Stimulated activated CD8-positive, alpha-beta memory T cell treated with anti-CD3 and anti-CD28 coated beads, Interleukin-15, amount 100 ng/mL, for 48 hours (primary cell): Measurements from ENCODE around the gene SERPINA9.

ENCODE experiments used
- DNase-seq, 2 donors: peaks; one replicate each; pipeline ENCODE4 v3.0.0-alpha.2; 2020; ENCODE audit warnings: low read depth in 2 of 2

Gene SERPINA9

GRCh38 chr14:94462219-94462551 is 13.8 kb downstream of the SERPINA9 start:
- no peak for DNase-seq

GRCh38 chr14:94461526-94462218 is 14.3 kb downstream of the SERPINA9 start:
- DNase-seq, result no peak

GRCh38 chr14:94460631-94461416 is 15.2 kb downstream of the SERPINA9 start:
- DNase-seq, result no peak

GRCh38 chr14:94458558-94459205 is 17.3 kb downstream of the SERPINA9 start:
- DNase-seq, result no peak

- DNase-seq, result no peak
Measured at GRCh38 chr14:94458096-94458495, 17.9 kb downstream of the SERPINA9 start.

- no peak for DNase-seq
Measured at GRCh38 chr14:94455928-94456327, 20.1 kb downstream of the SERPINA9 start.

- no peak for DNase-seq
Measured at GRCh38 chr14:94451826-94452225, 24.2 kb downstream of the SERPINA9 start.

- DNase-seq, result no peak
Measured at GRCh38 chr14:94451091-94451771, 24.8 kb downstream of the SERPINA9 start.

GRCh38 chr14:94450722-94451090 is 25.3 kb downstream of the SERPINA9 start:
- DNase-seq, result no peak

GRCh38 chr14:94449930-94450329 is 26.1 kb downstream of the SERPINA9 start:
- no peak for DNase-seq

GRCh38 chr14:94448071-94448808 is 27.8 kb downstream of the SERPINA9 start:
- no peak for DNase-seq

GRCh38 chr14:94447206-94447605 is 28.8 kb downstream of the SERPINA9 start:
- DNase-seq, result no peak

GRCh38 chr14:94446126-94446525 is 29.9 kb downstream of the SERPINA9 start:
- no peak for DNase-seq

GRCh38 chr14:94445003-94445402 is 31.0 kb downstream of the SERPINA9 start:
- no peak for DNase-seq

- no peak for DNase-seq
Measured at GRCh38 chr14:94441531-94442205, 34.3 kb downstream of the SERPINA9 start.

- no peak for DNase-seq
Measured at GRCh38 chr14:94441130-94441529, 34.9 kb downstream of the SERPINA9 start.

- no peak for DNase-seq
Measured at GRCh38 chr14:94439453-94440057, 36.4 kb downstream of the SERPINA9 start.

GRCh38 chr14:94428610-94429009 is 47.4 kb downstream of the SERPINA9 start:
- no peak for DNase-seq

- DNase-seq, result no peak
Measured at GRCh38 chr14:94427016-94427613, 48.9 kb downstream of the SERPINA9 start.

GRCh38 chr14:94426526-94426925 is 49.5 kb downstream of the SERPINA9 start:
- no peak for DNase-seq
